ENCODE results near the gene TMEM62. TPM values are rescaled to one million over a fixed set of nuclear protein-coding genes. Genes with fewer than 3 reads are reported as not detected.

The TMEM62 gene
- polyA plus RNA-seq, 1 donor (not counting 4 experiments of a cell fraction or from before 2014, with no cell fraction given) = 5.5 TPM

- Histone ChIP-seq H3K4me1 (ENCODE audit: control insufficient read depth, extremely low read depth, insufficient read depth, low read length) (peaks cover 2% of the 10 kb centered on the region), H4K20me1 (ENCODE audit: control insufficient read depth, extremely low read depth, insufficient read depth, low read length) (no peaks in the 10 kb centered on the region), H3K27ac (ENCODE audit: control insufficient read depth, insufficient read depth, low read length) (no peak overlapping the region), H3K4me3 (ENCODE audit: control insufficient read depth in 2 of 3, extremely low read depth in 1 of 3, insufficient read depth in 2 of 3, low read depth in 1 of 3, low read length in 3 of 3) (no peak overlapping the region), H3K9ac (ENCODE audit: control insufficient read depth, extremely low read depth, insufficient read depth, low read length) (no peak overlapping the region), H2AFZ (ENCODE audit: control insufficient read depth, low read length) (no peak overlapping the region), H3K9me1 (ENCODE audit: control insufficient read depth, extremely low read depth, insufficient read depth, low read length) (no peaks in the 10 kb centered on the region), H3K79me2 (ENCODE audit: control insufficient read depth, insufficient read depth, low read length) (no peaks in the 10 kb centered on the region), H3K27me3 (ENCODE audit: control insufficient read depth, extremely low read depth, insufficient read depth, low read length) (peaks cover 10% of the 10 kb centered on the region), H3K36me3 (ENCODE audit: control insufficient read depth in 2 of 2, extremely low read depth in 1 of 2, insufficient read depth in 2 of 2, low read length in 2 of 2) (no peaks in the 10 kb centered on the region), H3K9me3 (ENCODE audit: control insufficient read depth, low read depth, low read length) (no peaks in the 10 kb centered on the region), H3K4me2 (ENCODE audit: control insufficient read depth, extremely low read depth, insufficient read depth, low read depth, low read length) (no peak overlapping the region)
- DNase-seq (ENCODE audit: low read depth, low spot score) (no peak), FAIRE-seq (no peak)
- dilution Hi-C loops (cut with MboI; ENCODE audit: extremely low pct_ligation_motif_present, low sequenced_read_pairs) = no loop called here
- no peak for TF ChIP-seq EZH2 (IDR thresholded peaks at IDR 0.05; ENCODE audit: low read length)
- TF ChIP-seq CTCF (optimal IDR thresholded peaks at IDR 0.05 in 1 of 3, IDR thresholded peaks at IDR 0.05 in 1 of 3, conservative IDR thresholded peaks at IDR 0.05 in 1 of 3; ENCODE audit: extremely low read depth in 1 of 3, insufficient read depth in 2 of 3, low read length in 3 of 3) = no peak
Observed at GRCh38 chr15:43213466-43213865, 80.1 kb downstream of the TMEM62 start.

GRCh38 chr15:43214169-43214568 lies 80.8 kb downstream of the TMEM62 start:
- Histone ChIP-seq H3K4me2 (ENCODE audit: control insufficient read depth, extremely low read depth, insufficient read depth, low read depth, low read length) (no peak overlapping the region), H2AFZ (ENCODE audit: control insufficient read depth, low read length) (no peak overlapping the region), H3K36me3 (ENCODE audit: control insufficient read depth in 2 of 2, extremely low read depth in 1 of 2, insufficient read depth in 2 of 2, low read length in 2 of 2) (no peaks in the 10 kb centered on the region), H3K9me1 (ENCODE audit: control insufficient read depth, extremely low read depth, insufficient read depth, low read length) (no peaks in the 10 kb centered on the region), H3K79me2 (ENCODE audit: control insufficient read depth, insufficient read depth, low read length) (no peaks in the 10 kb centered on the region), H3K9ac (ENCODE audit: control insufficient read depth, extremely low read depth, insufficient read depth, low read length) (no peak overlapping the region), H4K20me1 (ENCODE audit: control insufficient read depth, extremely low read depth, insufficient read depth, low read length) (no peaks in the 10 kb centered on the region), H3K27ac (ENCODE audit: control insufficient read depth, insufficient read depth, low read length) (no peak overlapping the region), H3K4me1 (ENCODE audit: control insufficient read depth, extremely low read depth, insufficient read depth, low read length) (peaks cover 8% of the 10 kb centered on the region), H3K9me3 (ENCODE audit: control insufficient read depth, low read depth, low read length) (no peaks in the 10 kb centered on the region), H3K27me3 (ENCODE audit: control insufficient read depth, extremely low read depth, insufficient read depth, low read length) (peaks cover 8% of the 10 kb centered on the region), H3K4me3 (ENCODE audit: control insufficient read depth in 2 of 3, extremely low read depth in 1 of 3, insufficient read depth in 2 of 3, low read depth in 1 of 3, low read length in 3 of 3) (no peak overlapping the region)
- DNase-seq (ENCODE audit: low read depth, low spot score) (no peak), FAIRE-seq (no peak)
- TF ChIP-seq CTCF (optimal IDR thresholded peaks at IDR 0.05 in 1 of 3, IDR thresholded peaks at IDR 0.05 in 1 of 3, conservative IDR thresholded peaks at IDR 0.05 in 1 of 3; ENCODE audit: extremely low read depth in 1 of 3, insufficient read depth in 2 of 3, low read length in 3 of 3) = no peak
- TF ChIP-seq EZH2 (IDR thresholded peaks at IDR 0.05; ENCODE audit: low read length) = no peak
- dilution Hi-C loops (cut with MboI; ENCODE audit: extremely low pct_ligation_motif_present, low sequenced_read_pairs) = no loop called here
